ENCODE data around the gene MT2A.

The MT2A gene

GRCh38 chr16:56610609-56611111 is 2.3 kb downstream of the MT2A start:
- peak; percentile 60 for DNase-seq (ENCODE audit: low read depth)
- peak overlapping the region; percentile 33; the same call in 1 of the 2 replicates for H3K4me3 ChIP-seq (ENCODE audit: control insufficient read depth, low read depth, low read length)
- no peak for TF ChIP-seq CTCF (IDR thresholded peaks at IDR 0.05; ENCODE audit: control insufficient read depth, insufficient read depth, low read depth, low read length, missing control alignments)

GRCh38 chr16:56611281-56611833 is 3.0 kb downstream of the MT2A start:
- no peak for DNase-seq (ENCODE audit: low read depth)
- no peak overlapping the region for H3K4me3 ChIP-seq (ENCODE audit: control insufficient read depth, low read depth, low read length)
- TF ChIP-seq CTCF (IDR thresholded peaks at IDR 0.05; ENCODE audit: control insufficient read depth, insufficient read depth, low read depth, low read length, missing control alignments), result no peak

- no peak for TF ChIP-seq CTCF (IDR thresholded peaks at IDR 0.05; ENCODE audit: control insufficient read depth, insufficient read depth, low read depth, low read length, missing control alignments)
- no peak overlapping the region for H3K4me3 ChIP-seq (ENCODE audit: control insufficient read depth, low read depth, low read length)
- no peak for DNase-seq (ENCODE audit: low read depth)
Observed at GRCh38 chr16:56613706-56614105, 5.3 kb downstream of the MT2A start.

GRCh38 chr16:56614549-56614991 is 6.2 kb downstream of the MT2A start:
- TF ChIP-seq CTCF (IDR thresholded peaks at IDR 0.05; ENCODE audit: control insufficient read depth, insufficient read depth, low read depth, low read length, missing control alignments), result no peak
- H3K4me3 ChIP-seq (ENCODE audit: control insufficient read depth, low read depth, low read length), result no peak overlapping the region
- no peak for DNase-seq (ENCODE audit: low read depth)

- H3K4me3 ChIP-seq (ENCODE audit: control insufficient read depth, low read depth, low read length), result no peak overlapping the region
- no peak for TF ChIP-seq CTCF (IDR thresholded peaks at IDR 0.05; ENCODE audit: control insufficient read depth, insufficient read depth, low read depth, low read length, missing control alignments)
- DNase-seq (ENCODE audit: low read depth), result no peak
Observed at GRCh38 chr16:56615353-56615752, 7.0 kb downstream of the MT2A start.

GRCh38 chr16:56616608-56617211 is 8.3 kb downstream of the MT2A start:
- no peak for TF ChIP-seq CTCF (IDR thresholded peaks at IDR 0.05; ENCODE audit: control insufficient read depth, insufficient read depth, low read depth, low read length, missing control alignments)
- H3K4me3 ChIP-seq (ENCODE audit: control insufficient read depth, low read depth, low read length), result peak overlapping the region; percentile 16
- no peak for DNase-seq (ENCODE audit: low read depth)

All from AG09309 (cell line).